HG02938 (cell line): ENCODE results near the gene COG5.

Experiments
- ATAC-seq: cut with Tn5 transposase; IDR thresholded peaks from one replicate; pipeline ENCODE4 v1.9.1; 2021; ENCODE audit warnings: mild to moderate bottlenecking, moderate library complexity; ENCODE audit not compliant: unreplicated experiment

Gene COG5

GRCh38 chr7:107344799-107345198, 218.9 kb downstream of the COG5 start:
- ATAC-seq: no peak

- no peak for ATAC-seq
These were observed 219.4 kb downstream of the COG5 start for GRCh38 chr7:107344286-107344685.

- no peak for ATAC-seq
These were observed 225.6 kb downstream of the COG5 start for GRCh38 chr7:107338080-107338479.

GRCh38 chr7:107332488-107333269, 231.0 kb downstream of the COG5 start:
- ATAC-seq: no peak

GRCh38 chr7:107330478-107330877, 233.2 kb downstream of the COG5 start:
- no peak for ATAC-seq

- no peak for ATAC-seq
These were observed 235.6 kb downstream of the COG5 start for GRCh38 chr7:107327986-107328569.

- ATAC-seq: no peak
These were observed 237.7 kb downstream of the COG5 start for GRCh38 chr7:107326061-107326460.

- no peak for ATAC-seq
These were observed 241.7 kb downstream of the COG5 start for GRCh38 chr7:107322015-107322414.

GRCh38 chr7:107321611-107322010, 242.1 kb downstream of the COG5 start:
- no peak for ATAC-seq

GRCh38 chr7:107319724-107320228, 243.9 kb downstream of the COG5 start:
- no peak for ATAC-seq

- ATAC-seq: no peak
These were observed 245.1 kb downstream of the COG5 start for GRCh38 chr7:107318523-107319160.

- no peak for ATAC-seq
These were observed 248.0 kb downstream of the COG5 start for GRCh38 chr7:107315716-107316220.

- ATAC-seq: no peak
These were observed 250.4 kb downstream of the COG5 start for GRCh38 chr7:107313355-107313754.

- ATAC-seq: no peak
These were observed 251.3 kb downstream of the COG5 start for GRCh38 chr7:107312418-107312817.

GRCh38 chr7:107309296-107309695, 254.4 kb downstream of the COG5 start:
- ATAC-seq: no peak

GRCh38 chr7:107304636-107305035, 259.1 kb downstream of the COG5 start:
- no peak for ATAC-seq

- no peak for ATAC-seq
These were observed 259.7 kb downstream of the COG5 start for GRCh38 chr7:107304063-107304462.

GRCh38 chr7:107302250-107302847, 261.4 kb downstream of the COG5 start:
- ATAC-seq: no peak

- ATAC-seq: no peak
These were observed 269.5 kb downstream of the COG5 start for GRCh38 chr7:107294182-107294581.

- ATAC-seq: no peak
These were observed 271.1 kb downstream of the COG5 start for GRCh38 chr7:107292591-107292990.

- no peak for ATAC-seq
These were observed 272.3 kb downstream of the COG5 start for GRCh38 chr7:107291434-107291833.
